ENCODE results near the gene SNX1. TPM values are rescaled to one million over a fixed set of nuclear protein-coding genes. Genes with fewer than 3 reads are reported as not detected.
"Not testable (repeated sequence)": the region's sequence is repeated elsewhere in the genome, so short reads cannot be mapped to it uniquely, and the experiment has no call there.

The SNX1 gene
- total RNA-seq, 1 donor from 2014 or later: 33.8 TPM

- no peak for DNase-seq (ENCODE audit: low spot score in 2 of 2)
- Histone ChIP-seq H3K9me3 (no peaks in the 10 kb centered on the region), H3K27me3 (no peaks in the 10 kb centered on the region), H3K4me3 (no peak overlapping the region), H3K36me3 (no peaks in the 10 kb centered on the region), H3K4me1 (peaks cover 0 to 2% of the 10 kb centered on the region in 2 donors), H3K27ac (no peak overlapping the region)
- intact Hi-C loops (cut with DNase I): no loop called here
- no peak for TF ChIP-seq CTCF (IDR thresholded peaks at IDR 0.05)
Measured at GRCh38 chr15:64051407-64052259, 44.1 kb upstream of the SNX1 start.

DNA sequence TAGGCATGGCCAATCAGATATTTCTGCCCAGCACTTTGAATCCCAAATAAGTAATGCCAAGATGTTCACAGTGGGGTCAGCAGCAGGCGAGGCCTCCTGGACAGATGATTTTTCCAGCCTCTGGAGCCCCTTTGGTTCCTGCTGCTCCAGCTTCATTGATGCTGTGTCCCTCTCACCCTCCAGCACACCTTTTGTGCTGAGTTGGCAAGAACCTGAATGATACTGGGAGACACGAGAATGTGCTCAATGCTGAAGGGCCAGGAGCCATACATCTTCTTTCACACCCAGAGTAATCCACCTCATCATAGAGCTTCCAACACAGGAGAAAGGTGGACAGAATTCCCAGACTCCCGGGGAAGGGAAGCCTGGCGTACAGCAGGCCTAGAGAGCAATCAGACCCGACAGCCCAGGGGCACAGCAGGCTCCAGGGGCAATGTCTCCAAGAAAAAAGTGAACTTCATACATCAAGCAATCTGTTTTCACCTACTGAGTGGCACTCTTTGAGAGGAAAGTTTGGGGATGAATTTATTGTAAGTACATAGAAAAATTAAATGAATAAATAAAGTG is 42.8 kb upstream of the SNX1 start:
- H3K4me1 ChIP-seq: no peaks in the 10 kb centered on the region
- H3K9me3 ChIP-seq: no peaks in the 10 kb centered on the region
- H3K27ac ChIP-seq: no peak overlapping the region
- no peak for TF ChIP-seq CTCF (IDR thresholded peaks at IDR 0.05)
- H3K36me3 ChIP-seq: no peaks in the 10 kb centered on the region
- H3K4me3 ChIP-seq: no peak overlapping the region
- intact Hi-C loops (cut with DNase I): no loop called here
- no peaks in the 10 kb centered on the region for H3K27me3 ChIP-seq
- DNase-seq (ENCODE audit: low spot score in 2 of 2): no peak

DNA sequence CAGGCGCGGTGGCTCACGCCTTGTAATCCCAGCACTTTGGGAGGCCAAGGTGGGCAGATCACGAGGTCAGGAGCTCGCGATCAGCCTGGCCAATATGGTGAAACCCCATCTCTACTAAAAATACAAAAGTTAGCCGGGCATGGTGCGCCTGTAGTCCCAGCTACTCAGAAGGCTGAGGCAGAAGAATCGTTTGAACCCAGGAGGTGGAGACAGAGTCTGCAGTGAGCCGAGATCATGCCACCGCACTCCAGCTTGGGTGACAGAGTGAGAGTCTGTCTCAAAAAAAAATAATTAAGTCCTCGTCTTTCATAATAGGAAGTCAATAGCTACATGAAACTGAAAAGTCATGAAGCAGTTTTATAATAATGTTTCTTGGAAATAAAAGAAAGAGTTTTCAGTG is 42.1 kb upstream of the SNX1 start:
- H3K27ac ChIP-seq; H3K4me3 ChIP-seq; H3K36me3 ChIP-seq; DNase-seq (ENCODE audit: low spot score in 2 of 2); H3K4me1 ChIP-seq; H3K9me3 ChIP-seq; intact Hi-C loops (cut with DNase I); H3K27me3 ChIP-seq: not testable (repeated sequence)

DNA sequence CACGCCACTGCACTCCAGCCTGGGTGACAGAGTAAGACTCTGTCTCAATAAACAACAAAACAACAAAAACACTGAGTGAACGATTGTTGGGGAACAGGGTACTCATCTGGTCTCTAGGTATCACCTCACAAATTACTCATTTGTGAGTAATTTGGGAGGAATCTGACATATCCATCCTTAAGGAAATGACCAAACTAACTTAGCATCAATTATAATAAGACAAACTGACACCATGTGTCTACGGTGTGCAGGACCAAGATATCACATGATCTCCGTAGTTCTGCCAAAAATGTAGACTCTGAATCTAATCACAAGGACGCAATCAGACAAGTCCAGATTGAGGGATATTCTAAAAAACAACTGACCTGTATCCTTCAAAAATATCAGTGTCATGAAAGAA is 37.5 kb upstream of the SNX1 start:
- intact Hi-C loops (cut with DNase I): no loop called here
- H3K36me3 ChIP-seq: no peaks in the 10 kb centered on the region

DNA sequence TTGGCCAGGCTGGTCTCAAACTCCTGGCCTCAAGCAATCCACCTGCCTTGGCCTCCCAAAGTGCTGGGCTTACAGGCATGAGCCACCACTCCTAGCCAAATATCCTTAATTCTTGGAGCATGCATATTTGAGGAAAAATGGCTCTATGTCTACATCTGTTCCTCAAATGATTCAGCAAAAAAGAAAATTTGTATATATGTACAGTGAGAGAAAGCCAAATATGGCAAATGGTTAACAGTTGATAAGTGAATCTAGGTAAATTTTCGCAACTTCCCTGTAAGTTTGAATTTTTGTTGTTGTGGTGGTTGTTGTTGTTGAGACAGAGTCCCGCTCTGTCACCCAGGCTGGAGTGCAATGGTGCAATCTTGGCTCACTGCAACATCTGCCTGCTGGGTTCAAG is 36.7 kb upstream of the SNX1 start:
- H3K4me1 ChIP-seq; H3K27me3 ChIP-seq; H3K9me3 ChIP-seq; H3K4me3 ChIP-seq; intact Hi-C loops (cut with DNase I); H3K36me3 ChIP-seq; DNase-seq (ENCODE audit: low spot score in 2 of 2); H3K27ac ChIP-seq: not testable (repeated sequence)

More for the DNA sequence above, 37.5 kb upstream of the SNX1 start:
- H3K27me3 ChIP-seq: no peaks in the 10 kb centered on the region
- no peaks in the 10 kb centered on the region for H3K4me1 ChIP-seq
- DNase-seq (ENCODE audit: low spot score in 2 of 2): no peak
- no peak overlapping the region for H3K4me3 ChIP-seq
- no peaks in the 10 kb centered on the region for H3K9me3 ChIP-seq
- no peak overlapping the region for H3K27ac ChIP-seq
- TF ChIP-seq CTCF (IDR thresholded peaks at IDR 0.05): no peak

- Histone ChIP-seq H3K36me3 (no peaks in the 10 kb centered on the region), H3K9me3 (no peaks in the 10 kb centered on the region), H3K27me3 (no peaks in the 10 kb centered on the region), H3K4me1 (no peaks in the 10 kb centered on the region), H3K27ac (no peak overlapping the region), H3K4me3 (no peak overlapping the region)
- TF ChIP-seq CTCF (IDR thresholded peaks at IDR 0.05): no peak
- intact Hi-C loops (cut with DNase I): loop anchor here (10.0 kb wide), 1 partner anchor 596 kb away; no protein-coding TSS in a partner anchor
- DNase-seq (ENCODE audit: low spot score in 2 of 2): no peak
Measured at GRCh38 chr15:64060716-64061115, 35.1 kb upstream of the SNX1 start.

Data from ascending aorta (tissue), 2 donors.